HEK293T (cell line): Measurements from ENCODE around the gene SCG5.

ENCODE experiments used
- CTCF ChIA-PET: fragments of 350-600 bp; formaldehyde crosslinking; extraction: SDS; loops from one replicate; lab custom pipeline; 2021; ENCODE audit warnings: antibody characterized with exemption, inconsistent platforms; lab: Yijun Ruan, JAX
- POLR2A ChIA-PET: fragments of 350-600 bp; formaldehyde crosslinking; extraction: SDS; loops from one replicate; lab custom pipeline; 2020; ENCODE audit warnings: antibody characterized with exemption, inconsistent platforms; lab: Yijun Ruan, JAX
- DNase-seq: peaks from one replicate; pipeline ENCODE4 v3.0.0; 2012; ENCODE audit warnings: mixed read lengths; ENCODE audit errors: extremely low spot score
- ARNT ChIP-seq: fragments of 450-650 bp; IDR thresholded peaks from 2 replicates; pipeline ENCODE4 v1.6.1; 2017; ENCODE audit warnings: mild to moderate bottlenecking
- BHLHE40 ChIP-seq: fragments of 450-650 bp; IDR thresholded peaks from 2 replicates; pipeline ENCODE4 v1.6.1; 2016; ENCODE audit warnings: mild to moderate bottlenecking, moderate library complexity, borderline replicate concordance
- CTBP1 ChIP-seq: fragments of 450-650 bp; IDR thresholded peaks from 2 replicates; pipeline ENCODE4 v1.6.1; 2016; ENCODE audit warnings: borderline replicate concordance
- ELF4 ChIP-seq: fragments of 450-650 bp; IDR thresholded peaks from 2 replicates; pipeline ENCODE4 v1.6.1; 2017; ENCODE audit warnings: antibody characterized with exemption
- FOXA1 ChIP-seq: fragments of 450-650 bp; IDR thresholded peaks from 2 replicates; pipeline ENCODE4 v1.6.1; 2016; ENCODE audit warnings: mild to moderate bottlenecking
- FOXK2 ChIP-seq: fragments of 450-650 bp; IDR thresholded peaks from 2 replicates; pipeline ENCODE4 v1.6.1; 2016; ENCODE audit warnings: mild to moderate bottlenecking
- FOXM1 ChIP-seq: fragments of 450-650 bp; IDR thresholded peaks from 2 replicates; pipeline ENCODE4 v1.6.1; 2017; ENCODE audit warnings: mild to moderate bottlenecking, borderline replicate concordance
- HDGF ChIP-seq: fragments of 450-650 bp; IDR thresholded peaks from 2 replicates; pipeline ENCODE4 v1.6.1; 2017; ENCODE audit warnings: antibody characterized with exemption, borderline replicate concordance
- L3MBTL2 ChIP-seq: fragments of 450-650 bp; conservative IDR thresholded peaks from 2 replicates; pipeline ENCODE4 v1.6.1; 2016; ENCODE audit warnings: mild to moderate bottlenecking
- LEF1 ChIP-seq: fragments of 450-650 bp; IDR thresholded peaks from 2 replicates; pipeline ENCODE4 v1.6.1; 2017; ENCODE audit warnings: mild to moderate bottlenecking, borderline replicate concordance
- NFRKB ChIP-seq: fragments of 450-650 bp; IDR thresholded peaks from 2 replicates; pipeline ENCODE4 v1.6.1; 2016; ENCODE audit warnings: mild to moderate bottlenecking, moderate library complexity
- SP1 ChIP-seq: fragments of 450-650 bp; IDR thresholded peaks from 2 replicates; pipeline ENCODE4 v1.6.1; 2017
- SUZ12 ChIP-seq: fragments of 450-650 bp; IDR thresholded peaks from 2 replicates; pipeline ENCODE4 v1.6.1; 2016; ENCODE audit warnings: mild to moderate bottlenecking
- TARDBP ChIP-seq: fragments of 450-650 bp; IDR thresholded peaks from 2 replicates; pipeline ENCODE4 v1.6.1; 2016
- ZNF384 ChIP-seq: fragments of 450-650 bp; IDR thresholded peaks from 2 replicates; pipeline ENCODE4 v1.6.1; 2016
- TF ChIP-seq, protein P1 (sequence below): fragments of 450-650 bp; IDR thresholded peaks from 2 replicates; pipeline ENCODE4 v1.6.1; 2016

The SCG5 gene

GRCh38 chr15:32706704-32707103 lies 65.2 kb downstream of the SCG5 start:
- TF ChIP-seq LEF1 (no peak), FOXK2 (no peak), L3MBTL2 (no peak), TARDBP (no peak), FOXM1 (no peak)
- DNase-seq = no peak
- CTCF ChIA-PET = no interaction called here
- POLR2A ChIA-PET = no interaction called here

DNA sequence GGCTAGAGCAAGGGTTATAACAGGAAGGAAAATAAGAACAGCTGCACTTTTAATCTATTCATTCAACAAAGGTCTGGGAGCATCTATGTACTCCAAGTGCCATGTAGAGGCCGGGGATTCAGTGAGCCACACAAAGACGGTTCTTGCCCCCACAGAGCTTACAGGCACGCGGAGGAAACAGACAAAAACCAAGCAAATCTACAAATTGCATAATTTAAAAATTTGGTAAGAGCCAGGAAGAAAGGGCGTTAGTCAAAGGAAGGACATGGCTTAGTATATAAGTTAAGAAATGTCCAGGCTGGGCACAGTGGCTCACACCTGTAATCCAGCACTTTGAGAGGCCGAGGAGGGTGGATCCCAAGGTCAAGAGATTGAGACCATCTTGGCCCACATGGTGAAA lies 65.9 kb downstream of the SCG5 start:
- POLR2A ChIA-PET = no interaction called here
- no peak for DNase-seq
- TF ChIP-seq CTBP1 (no peak), FOXA1 (no peak), L3MBTL2 (no peak), SUZ12 (no peak), TARDBP (no peak), NFRKB (no peak), BHLHE40 (no peak), ARNT (no peak), ELF4 (no peak), FOXM1 (no peak), ZNF384 (no peak), LEF1 (no peak), SP1 (no peak), FOXK2 (no peak), HDGF (no peak)
- TF ChIP-seq, protein P1, sequence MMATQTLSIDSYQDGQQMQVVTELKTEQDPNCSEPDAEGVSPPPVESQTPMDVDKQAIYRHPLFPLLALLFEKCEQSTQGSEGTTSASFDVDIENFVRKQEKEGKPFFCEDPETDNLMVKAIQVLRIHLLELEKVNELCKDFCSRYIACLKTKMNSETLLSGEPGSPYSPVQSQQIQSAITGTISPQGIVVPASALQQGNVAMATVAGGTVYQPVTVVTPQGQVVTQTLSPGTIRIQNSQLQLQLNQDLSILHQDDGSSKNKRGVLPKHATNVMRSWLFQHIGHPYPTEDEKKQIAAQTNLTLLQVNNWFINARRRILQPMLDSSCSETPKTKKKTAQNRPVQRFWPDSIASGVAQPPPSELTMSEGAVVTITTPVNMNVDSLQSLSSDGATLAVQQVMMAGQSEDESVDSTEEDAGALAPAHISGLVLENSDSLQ = no peak
- CTCF ChIA-PET = no interaction called here

GRCh38 chr15:32709295-32710033 lies 68.0 kb downstream of the SCG5 start:
- no peak for DNase-seq
- TF ChIP-seq SP1 (no peak), LEF1 (no peak), FOXM1 (no peak), BHLHE40 (no peak), FOXK2 (no peak), HDGF (no peak), FOXA1 (no peak), NFRKB (no peak), SUZ12 (no peak), ARNT (no peak), TARDBP (no peak), ZNF384 (no peak), CTBP1 (no peak), L3MBTL2 (no peak), ELF4 (no peak)
- TF ChIP-seq, protein P1 = no peak
- POLR2A ChIA-PET = no interaction called here
- CTCF ChIA-PET = no interaction called here

DNA sequence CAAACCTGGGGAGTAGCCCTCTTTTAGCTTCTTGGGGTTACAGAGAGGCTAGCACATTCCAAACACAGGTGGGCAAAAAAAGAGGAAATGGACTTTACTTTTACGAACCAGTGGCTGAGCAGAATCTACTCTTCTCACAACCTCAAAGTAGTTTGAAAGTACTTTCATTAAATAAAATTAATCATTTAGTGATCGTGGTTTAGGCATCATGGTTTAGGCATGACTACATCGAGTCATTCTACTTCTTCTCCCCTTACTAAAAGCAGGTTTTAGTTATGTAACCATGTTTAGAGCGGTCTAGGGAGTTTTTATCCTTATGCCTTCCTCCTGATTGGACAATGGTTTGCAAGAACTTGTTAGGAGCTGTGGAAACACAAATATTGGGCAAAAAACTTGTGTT lies 73.8 kb downstream of the SCG5 start:
- no peak for DNase-seq
- ChIA-PET CTCF (no interaction called here), POLR2A (no interaction called here)

DNA sequence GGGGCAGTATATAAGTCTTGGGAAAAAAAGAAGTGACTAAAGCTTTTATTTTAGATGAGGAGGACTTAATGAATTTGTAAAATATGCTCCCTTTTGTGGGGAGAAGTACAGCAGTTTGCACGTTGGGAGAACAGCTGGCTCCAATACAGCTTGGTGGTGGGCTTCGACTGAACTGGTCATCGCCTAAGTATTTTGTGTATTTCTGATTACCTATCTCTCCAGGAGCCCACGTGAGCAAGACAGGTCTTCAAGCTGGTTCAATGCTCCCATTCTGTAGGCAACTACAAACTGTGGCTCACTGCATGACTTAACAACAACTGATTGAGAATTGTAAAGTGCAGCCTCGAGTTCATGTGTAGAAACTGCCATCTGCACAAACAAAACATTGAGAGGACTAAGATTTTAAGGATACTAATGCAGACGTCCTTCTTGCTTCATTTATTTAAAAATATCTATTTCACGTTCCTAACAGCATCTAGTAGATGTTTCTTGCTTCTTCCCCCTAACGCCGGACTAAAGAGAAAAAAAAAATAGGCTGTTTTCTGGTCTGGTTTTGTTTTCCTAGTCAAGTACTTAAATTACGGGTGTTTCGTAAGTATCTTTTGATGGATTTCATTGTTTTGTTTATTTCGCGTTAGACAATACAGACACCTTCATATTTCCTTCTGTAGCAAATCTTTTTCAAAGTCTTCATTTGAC lies 74.9 kb downstream of the SCG5 start:
- TF ChIP-seq ZNF384 (no peak), LEF1 (no peak), ARNT (no peak), HDGF (no peak)
- ChIA-PET POLR2A (no interaction called here), CTCF (no interaction called here)
- DNase-seq = no peak

More for the DNA sequence above, 73.8 kb downstream of the SCG5 start:
- TF ChIP-seq, protein P1 = no peak
- no peak for TF ChIP-seq SUZ12
- TF ChIP-seq ELF4 = no peak
- no peak for TF ChIP-seq HDGF
- no peak for TF ChIP-seq FOXA1
- no peak for TF ChIP-seq FOXM1
- TF ChIP-seq ZNF384 = no peak
- no peak for TF ChIP-seq LEF1
- no peak for TF ChIP-seq TARDBP
- no peak for TF ChIP-seq SP1
- no peak for TF ChIP-seq NFRKB
- no peak for TF ChIP-seq FOXK2
- TF ChIP-seq CTBP1 = no peak
- no peak for TF ChIP-seq ARNT
- TF ChIP-seq L3MBTL2 = no peak

- POLR2A ChIA-PET = no interaction called here
Observed at GRCh38 chr15:32716915-32717425, 75.5 kb downstream of the SCG5 start.

More at GRCh38 chr15:32716915-32717425, 75.5 kb downstream of the SCG5 start:
- CTCF ChIA-PET = no interaction called here
- TF ChIP-seq SUZ12 (no peak), NFRKB (no peak), HDGF (no peak), ZNF384 (no peak), BHLHE40 (no peak), ARNT (no peak), CTBP1 (no peak), FOXK2 (no peak), TARDBP (no peak)
- no peak for DNase-seq
